Measurements from ENCODE around the gene DLEC1.

DLEC1 gene

DNA sequence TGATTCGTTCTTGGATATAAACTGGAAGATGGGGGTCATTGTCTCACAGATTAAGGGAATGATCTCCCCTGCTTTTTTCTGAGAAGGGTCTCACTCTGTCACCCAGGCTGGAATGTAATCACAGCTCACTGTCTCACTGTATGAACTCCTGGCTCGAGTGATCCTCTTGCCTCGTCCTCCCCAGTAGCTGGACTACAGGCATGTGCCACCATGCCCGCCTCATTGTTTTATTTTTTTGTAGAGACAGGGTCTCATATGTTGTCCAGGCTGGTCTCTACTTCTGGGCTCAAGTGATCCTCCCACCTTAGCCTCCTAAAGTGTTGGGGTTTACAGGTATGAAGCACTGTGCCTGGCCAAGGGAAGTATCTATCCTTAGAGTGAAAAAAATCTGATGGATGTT is 131.7 kb downstream of the DLEC1 start:
- Histone ChIP-seq H3F3A (ENCODE audit: insufficient read depth) (peaks cover 3% of the 10 kb centered on the region; the same call in 1 of the 2 replicates), H3K4me3 (ENCODE audit: insufficient read depth, low read length, poor library complexity, severe bottlenecking) (no peak overlapping the region), H4K20me1 (ENCODE audit: low read depth, low read length) (peaks cover 29% of the 10 kb centered on the region), H3K36me3 (ENCODE audit: low read length) (no peaks in the 10 kb centered on the region), H3K79me2 (ENCODE audit: insufficient read depth, low read length) (peaks cover 100% of the 10 kb centered on the region), H3K9me3 (ENCODE audit: insufficient read depth, low read length) (no peaks in the 10 kb centered on the region), H3K27ac (ENCODE audit: low read depth, low read length) (no peak overlapping the region), H3K27me3 (ENCODE audit: low read length) (no peaks in the 10 kb centered on the region), H3K9ac (ENCODE audit: low read length) (no peak overlapping the region), H3K4me2 (ENCODE audit: low read depth, low read length, poor library complexity, severe bottlenecking) (no peak overlapping the region), H3K9me2 (replicated peaks; ENCODE audit: insufficient read depth, low read length) (no peaks in the 10 kb centered on the region), H2AFZ (ENCODE audit: low read depth, low read length, severe bottlenecking) (no peak overlapping the region)
- TF ChIP-seq EZH2phosphoT487 (conservative IDR thresholded peaks at IDR 0.05; ENCODE audit: low read length), result no peak
- no peak for TF ChIP-seq CTCF (IDR thresholded peaks at IDR 0.05; ENCODE audit: insufficient read depth, low read length, poor library complexity, severe bottlenecking)

- Histone ChIP-seq H3K9me3 (ENCODE audit: insufficient read depth, low read length) (no peaks in the 10 kb centered on the region), H3K27ac (ENCODE audit: low read depth, low read length) (no peak overlapping the region), H3K36me3 (ENCODE audit: low read length) (no peaks in the 10 kb centered on the region), H2AFZ (ENCODE audit: low read depth, low read length, severe bottlenecking) (no peak overlapping the region), H3K9ac (ENCODE audit: low read length) (no peak overlapping the region), H3K79me2 (ENCODE audit: insufficient read depth, low read length) (peaks cover 100% of the 10 kb centered on the region), H3K4me3 (ENCODE audit: insufficient read depth, low read length, poor library complexity, severe bottlenecking) (no peak overlapping the region), H3F3A (ENCODE audit: insufficient read depth) (peaks cover 3% of the 10 kb centered on the region; the same call in 1 of the 2 replicates), H3K9me2 (replicated peaks; ENCODE audit: insufficient read depth, low read length) (no peaks in the 10 kb centered on the region), H3K4me2 (ENCODE audit: low read depth, low read length, poor library complexity, severe bottlenecking) (no peak overlapping the region), H4K20me1 (ENCODE audit: low read depth, low read length) (peaks cover 36% of the 10 kb centered on the region), H3K27me3 (ENCODE audit: low read length) (no peaks in the 10 kb centered on the region)
- TF ChIP-seq EZH2phosphoT487 (conservative IDR thresholded peaks at IDR 0.05; ENCODE audit: low read length), result no peak
- TF ChIP-seq CTCF (IDR thresholded peaks at IDR 0.05; ENCODE audit: insufficient read depth, low read length, poor library complexity, severe bottlenecking), result no peak
Observed at GRCh38 chr3:38171622-38172021, 132.6 kb downstream of the DLEC1 start.

All from SU-DHL-6 (cell line).